HG03442 (cell line): ENCODE results near the gene OSCAR.

ENCODE experiments used
- ATAC-seq: cut with Tn5 transposase; IDR thresholded peaks from one replicate; pipeline ENCODE4 v1.9.1; 2021; ENCODE audit warnings: mild to moderate bottlenecking, moderate library complexity; ENCODE audit not compliant: unreplicated experiment

The OSCAR gene, protein sequence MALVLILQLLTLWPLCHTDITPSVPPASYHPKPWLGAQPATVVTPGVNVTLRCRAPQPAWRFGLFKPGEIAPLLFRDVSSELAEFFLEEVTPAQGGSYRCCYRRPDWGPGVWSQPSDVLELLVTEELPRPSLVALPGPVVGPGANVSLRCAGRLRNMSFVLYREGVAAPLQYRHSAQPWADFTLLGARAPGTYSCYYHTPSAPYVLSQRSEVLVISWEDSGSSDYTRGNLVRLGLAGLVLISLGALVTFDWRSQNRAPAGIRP

DNA sequence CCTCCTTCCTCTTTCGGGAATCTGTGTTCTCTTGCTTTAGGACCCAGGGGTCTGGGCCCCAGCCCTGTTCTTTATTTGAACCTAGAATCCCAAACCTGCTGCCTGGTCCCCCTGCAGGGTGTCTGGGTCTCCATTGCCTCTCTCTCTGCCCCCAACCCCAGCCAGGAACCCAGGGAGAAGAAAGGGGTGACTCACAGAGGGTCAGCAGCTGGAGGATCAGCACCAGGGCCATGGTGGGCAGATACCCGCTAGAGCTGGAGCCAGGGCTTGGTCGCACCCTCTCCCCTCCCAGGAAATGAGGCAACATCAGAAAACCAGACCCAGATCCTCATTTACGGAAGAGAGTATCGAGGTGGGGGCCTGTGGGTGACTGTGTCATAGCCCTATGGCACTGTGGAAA lies at the start of gene OSCAR:
TSS of gene OSCAR (minus strand) at position 243 of the 400 bp plus-strand sequence. CDS start at position 232, 11 bp downstream.
- ATAC-seq: no peak

DNA sequence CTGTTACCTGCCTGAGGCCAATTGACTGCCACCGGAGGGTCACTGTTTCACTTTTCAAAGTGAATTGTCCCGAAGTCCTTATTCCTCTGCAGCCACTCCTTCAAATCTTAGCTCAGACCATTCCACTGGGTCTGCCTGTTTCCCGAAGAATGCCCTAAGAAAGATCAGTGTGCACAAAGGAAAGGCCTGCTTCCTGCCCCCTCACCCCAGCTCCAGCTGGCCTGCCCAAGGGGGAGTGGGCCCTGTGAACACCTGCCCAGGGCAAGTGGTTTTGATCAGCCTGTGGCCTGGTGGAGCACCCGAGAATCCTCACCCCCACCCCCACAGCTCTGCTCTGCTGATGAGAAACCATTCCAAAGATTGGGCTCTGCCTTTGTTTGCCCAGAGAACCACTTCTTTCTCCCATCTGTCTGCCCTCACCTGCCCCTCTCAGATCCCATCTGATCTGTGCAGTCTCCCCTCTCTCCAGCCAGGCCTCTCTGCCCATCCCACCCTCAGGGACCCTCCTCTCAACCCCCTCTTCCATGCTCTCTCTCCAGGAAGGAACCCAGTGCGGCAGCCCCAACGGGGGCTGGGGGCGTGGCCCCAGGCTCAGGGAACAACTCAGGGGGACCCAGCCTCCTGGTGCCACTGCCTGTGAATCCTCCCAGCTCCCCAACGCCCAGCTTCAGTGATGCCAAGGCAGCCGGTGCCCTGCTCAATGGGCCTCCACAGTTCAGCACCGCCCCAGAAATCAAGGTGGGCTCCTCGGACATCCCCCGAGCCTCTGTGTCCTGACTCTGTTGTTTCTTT lies 48.6 kb upstream of the OSCAR start:
- ATAC-seq: no peak

DNA sequence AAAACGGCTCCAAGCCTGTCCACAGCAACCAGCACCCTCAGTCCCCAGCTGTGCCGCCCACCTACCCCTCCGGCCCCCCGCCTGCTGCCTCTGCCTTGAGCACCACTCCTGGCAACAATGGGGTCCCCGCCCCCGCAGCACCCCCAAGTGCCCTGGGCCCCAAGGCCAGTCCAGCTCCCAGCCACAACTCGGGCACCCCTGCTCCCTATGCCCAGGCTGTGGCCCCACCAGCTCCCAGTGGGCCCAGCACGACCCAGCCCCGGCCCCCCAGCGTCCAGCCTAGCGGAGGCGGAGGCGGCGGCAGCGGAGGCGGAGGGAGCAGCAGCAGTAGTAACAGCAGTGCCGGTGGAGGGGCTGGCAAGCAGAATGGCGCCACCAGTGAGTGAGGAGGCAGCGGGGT lies 47.6 kb upstream of the OSCAR start:
- no peak for ATAC-seq

DNA sequence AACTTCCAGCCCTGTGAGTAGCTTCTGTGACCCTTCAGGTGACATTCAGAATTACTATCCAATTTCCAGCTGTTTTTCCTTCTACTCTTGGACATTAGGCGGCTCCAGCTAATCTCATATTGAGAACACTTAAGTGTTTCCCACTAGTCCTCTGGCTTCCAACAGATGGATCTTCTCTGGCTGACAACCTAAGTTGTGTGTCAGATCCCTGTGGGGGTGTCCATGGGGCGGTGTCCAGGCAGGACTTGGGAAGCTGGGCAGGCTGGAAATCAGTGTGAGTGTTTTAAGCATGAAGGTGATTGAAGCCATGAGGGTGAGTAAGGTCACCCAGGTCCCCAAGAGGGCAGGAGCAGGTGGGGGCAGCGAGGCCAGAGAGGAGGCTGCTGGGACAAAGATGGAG lies 47.1 kb upstream of the OSCAR start:
- ATAC-seq: no peak

DNA sequence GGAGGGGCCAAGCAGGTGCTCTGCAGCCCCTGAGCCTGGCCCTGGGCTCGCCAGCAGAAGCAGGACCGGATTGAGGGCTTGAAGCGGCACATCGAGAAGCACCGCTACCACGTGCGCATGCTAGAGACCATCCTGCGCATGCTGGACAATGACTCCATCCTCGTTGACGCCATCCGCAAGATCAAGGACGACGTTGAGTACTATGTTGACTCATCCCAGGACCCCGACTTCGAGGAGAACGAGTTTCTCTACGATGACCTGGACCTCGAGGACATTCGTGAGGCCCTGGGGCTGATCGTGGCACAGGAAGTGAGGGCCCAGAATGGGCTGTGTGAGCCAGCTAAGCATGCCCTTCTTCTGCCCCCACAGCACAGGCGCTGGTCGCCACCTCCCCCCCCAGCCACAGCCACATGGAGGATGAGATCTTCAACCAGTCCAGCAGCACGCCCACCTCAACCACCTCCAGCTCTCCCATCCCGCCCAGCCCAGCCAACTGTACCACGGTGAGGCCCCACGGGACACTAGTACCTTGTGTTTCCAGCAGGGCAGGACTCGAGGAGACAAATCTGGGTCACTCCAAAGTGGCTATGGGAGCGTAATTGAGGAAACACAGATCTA lies 45.0 kb upstream of the OSCAR start:
- ATAC-seq: no peak

DNA sequence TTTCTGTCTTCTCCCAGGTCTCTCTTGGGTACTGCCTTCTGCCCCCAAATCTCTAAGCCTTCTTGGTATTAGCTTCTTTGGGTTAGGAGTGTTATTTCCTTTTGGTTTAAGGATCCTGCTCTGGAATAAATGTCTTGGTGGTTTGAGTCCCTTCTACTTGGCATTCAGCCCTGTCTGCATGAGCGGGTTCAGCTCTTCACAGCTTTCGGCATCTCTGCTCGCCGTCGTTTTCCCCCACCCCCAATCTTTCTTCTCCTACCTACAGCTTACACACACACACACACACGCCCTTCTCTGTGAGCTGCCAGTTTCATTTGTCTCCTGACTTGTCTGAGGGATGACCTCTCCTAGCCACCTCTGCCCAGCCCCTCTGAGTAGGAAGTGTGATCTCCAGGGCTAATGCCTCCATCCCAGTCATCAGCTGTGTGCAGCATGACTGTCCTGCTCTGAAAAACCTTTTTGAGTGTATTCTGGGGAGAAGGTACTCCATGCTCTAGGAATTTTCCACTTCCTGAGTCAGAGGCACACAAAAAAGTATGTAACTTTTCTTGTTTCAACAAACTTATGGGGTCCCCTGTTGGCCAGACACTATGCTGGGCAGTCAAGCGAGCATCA lies 41.7 kb upstream of the OSCAR start:
- no peak for ATAC-seq

DNA sequence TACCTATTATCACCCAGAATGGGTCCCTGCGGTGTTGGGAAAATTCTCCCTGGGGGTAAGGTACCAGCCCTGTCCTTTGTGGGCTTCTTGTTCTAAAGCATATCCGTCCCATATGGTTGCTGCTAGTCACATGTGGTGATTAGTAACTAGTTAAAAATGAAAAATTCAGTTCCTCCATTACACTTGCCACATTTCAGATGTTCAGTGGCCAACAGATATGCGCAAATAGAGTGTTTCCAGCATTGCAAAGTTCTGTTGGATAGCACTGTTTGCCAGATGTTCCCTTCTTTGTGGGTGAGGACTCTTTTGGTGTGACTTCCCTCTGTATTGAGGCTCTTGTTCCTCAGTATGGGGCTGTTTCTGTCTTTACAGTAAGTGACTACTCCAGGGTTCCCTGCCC lies 40.8 kb upstream of the OSCAR start:
- no peak for ATAC-seq

DNA sequence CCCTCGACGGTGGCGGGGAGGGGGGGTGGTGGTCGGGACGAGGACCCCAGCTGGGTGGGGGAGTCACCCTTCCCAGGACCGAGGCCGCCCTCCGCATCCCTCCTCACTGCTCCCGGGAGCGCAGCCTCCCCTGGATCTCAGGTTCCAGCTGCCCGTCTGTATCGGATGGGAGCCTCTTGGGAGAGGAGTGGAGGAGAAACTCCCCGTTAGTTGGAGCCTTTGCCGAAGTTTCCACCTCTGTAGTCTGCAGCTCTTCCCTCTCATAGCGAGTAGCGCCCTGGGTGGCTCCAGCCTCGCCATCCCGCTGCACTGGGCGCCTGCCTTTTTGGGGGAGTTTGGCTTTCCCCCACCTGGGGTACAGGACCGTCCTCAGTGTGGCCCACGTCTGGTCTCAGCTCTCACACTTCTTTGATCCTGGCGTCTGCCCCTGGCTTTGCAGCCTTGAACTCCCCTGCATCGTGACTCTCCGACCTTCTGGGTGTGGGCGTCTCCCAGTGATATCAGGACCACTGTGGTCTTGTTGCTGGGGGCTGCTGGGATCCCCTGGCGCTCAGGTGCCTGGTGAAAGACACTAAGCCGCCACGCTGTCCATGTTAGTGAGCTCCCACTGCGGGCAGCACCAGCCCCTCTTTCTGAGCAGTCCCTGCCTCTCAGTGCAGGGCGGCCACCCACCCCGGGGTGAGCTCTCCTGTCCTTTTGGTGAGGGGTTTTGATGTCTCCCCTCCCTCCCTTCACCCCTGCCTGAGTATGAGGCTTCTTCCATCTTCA lies 38.1 kb upstream of the OSCAR start:
- no peak for ATAC-seq

DNA sequence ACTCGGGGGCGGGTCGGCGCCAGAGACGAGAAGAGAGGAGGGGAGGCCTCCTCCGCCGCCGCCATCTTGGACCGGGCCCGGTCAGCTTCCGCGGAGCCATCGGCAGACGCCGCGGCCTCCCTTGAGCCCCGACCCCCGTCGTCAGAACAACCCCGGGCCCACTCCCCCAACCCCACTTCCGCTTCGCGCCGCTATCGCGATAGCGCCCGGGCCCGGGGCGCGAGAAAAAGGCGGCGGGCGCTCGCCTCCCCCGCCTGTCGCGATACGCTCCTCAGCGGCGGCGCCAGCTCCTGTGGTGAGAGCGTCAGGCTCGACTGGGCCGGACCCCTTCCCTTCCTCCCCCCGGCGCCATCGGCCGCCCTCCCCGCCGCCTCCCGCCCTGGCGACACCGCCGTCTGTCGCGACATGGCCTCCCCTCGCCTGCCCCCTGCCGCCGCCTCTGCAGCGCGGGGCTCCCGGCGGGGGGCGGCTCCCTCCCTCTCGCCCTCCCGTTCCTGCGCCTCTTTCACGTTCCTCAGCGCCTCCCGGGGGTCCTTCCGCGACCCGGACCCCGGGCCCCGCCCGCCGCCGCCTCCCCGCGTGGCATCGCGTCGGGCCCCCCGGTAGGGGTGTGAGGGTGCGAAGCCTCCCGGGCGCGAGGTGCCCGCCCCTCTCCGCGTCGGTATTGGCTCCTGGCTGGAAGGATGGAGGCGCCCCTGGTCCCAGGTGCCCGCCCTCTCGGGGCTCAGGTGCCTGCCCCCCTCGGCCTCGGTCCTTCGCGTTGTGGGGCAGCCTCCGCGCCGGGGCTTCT lies 37.3 kb upstream of the OSCAR start, which contains the start of gene CNOT3:
TSS of gene CNOT3 (plus strand) at position 64 of the 790 bp plus-strand sequence. CDS start 5,217 bp downstream, outside the sequence.
- no peak for ATAC-seq

DNA sequence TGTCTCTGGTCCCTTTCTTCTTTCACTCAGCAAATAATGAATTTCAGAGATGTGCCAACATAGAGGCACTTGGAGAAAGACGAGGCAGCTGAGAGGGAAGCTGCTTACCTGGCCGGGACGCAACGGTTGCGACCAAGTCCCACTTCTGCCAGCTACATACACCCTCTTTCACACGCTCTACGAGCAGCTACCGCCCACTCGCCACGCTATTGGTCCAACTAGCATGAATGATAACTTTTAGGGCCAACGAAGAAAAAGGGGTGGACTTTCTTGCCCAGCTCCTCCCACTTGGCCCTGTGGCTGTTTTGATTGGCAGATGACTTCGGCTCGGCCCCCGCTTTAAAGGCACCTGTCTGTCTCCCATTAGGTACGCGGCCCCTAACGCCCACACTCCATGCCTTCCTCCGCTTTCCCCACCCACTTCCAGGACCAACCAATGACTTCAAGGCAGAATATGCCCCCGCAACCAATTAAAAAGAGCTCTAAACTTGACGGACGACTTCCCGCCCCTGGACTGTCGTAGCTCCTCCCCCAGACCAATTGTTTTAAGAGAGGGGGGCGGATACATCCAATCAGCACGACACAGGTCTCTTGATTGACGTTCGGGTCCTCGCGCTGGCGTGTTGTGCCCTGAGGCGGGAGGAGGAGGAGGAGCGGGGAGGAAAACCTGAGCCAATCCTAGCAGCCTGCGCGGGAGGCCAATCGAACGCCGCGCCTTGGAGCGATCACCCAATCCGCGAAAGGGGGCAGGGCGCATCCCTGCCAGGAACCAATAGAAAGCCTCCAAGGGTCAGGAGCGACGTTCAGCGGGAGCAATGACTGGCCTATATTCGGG lies 36.5 kb upstream of the OSCAR start:
- peak; percentile 73 for ATAC-seq

DNA sequence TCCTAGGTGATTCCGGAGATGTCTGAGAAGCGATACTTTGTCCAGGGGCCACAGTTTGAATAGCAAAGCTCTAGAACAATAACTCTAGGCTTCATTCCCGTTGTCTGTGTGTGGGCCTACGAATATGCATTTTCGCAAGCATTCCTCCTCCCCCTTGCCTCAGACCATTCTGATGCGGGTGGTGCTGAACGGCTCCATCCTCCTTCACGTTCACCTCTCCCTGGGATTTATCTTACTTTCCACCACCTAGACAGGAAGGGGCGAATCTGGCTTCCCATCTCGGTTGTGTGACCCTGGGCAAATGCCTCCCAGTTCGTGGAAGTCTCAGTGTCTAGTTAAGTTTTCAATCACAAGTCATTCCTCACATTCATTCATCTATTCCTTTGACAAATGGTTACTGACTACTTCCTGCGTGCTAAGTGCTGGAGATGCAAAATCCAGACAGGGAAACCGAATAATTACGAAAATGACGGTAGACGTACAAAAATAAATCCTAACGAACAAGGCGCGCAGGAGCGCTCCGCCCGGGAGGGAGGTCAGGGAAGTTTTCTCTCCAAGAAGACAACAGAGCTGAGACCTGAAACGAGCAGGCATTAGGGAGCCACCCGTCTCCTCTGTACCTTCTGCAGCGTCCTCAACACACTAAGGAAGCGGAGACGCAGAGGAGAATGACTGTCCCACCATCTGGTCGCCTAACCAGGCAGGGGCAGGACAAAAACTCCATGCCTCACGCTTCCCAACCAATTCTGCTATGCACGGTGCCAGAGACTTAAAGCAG lies 35.7 kb upstream of the OSCAR start:
- no peak for ATAC-seq

DNA sequence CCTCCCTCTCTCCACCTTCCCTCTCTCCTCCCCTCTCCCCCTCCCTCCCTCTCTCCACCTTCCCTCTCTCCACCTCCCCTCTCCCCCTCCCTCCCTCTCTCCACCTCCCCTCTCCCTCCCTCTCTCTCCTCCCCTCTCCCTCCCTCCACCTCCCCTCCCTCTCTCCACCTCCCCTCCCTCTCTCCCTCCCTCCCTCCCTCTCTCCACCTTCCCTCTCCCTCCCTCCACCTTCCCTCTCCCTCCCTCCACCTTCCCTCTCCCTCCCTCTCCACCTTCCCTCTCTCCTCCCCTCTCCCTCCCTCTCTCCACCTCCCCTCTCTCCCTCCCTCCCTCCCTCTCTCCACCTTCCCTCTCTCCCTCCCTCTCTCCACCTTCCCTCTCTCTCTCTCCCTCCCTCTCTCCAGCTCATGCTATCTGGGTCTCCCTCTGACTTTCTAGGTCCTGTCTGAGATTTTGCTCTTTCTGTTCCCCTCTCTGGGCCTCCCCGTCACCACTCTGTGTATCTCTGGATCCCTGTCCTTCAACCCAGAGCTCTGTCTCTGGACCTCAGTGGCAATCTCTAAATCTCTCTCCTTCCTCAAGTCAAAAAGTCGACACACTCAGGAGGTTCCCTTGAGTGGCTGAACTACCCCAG lies 33.5 kb upstream of the OSCAR start:
- no peak for ATAC-seq

DNA sequence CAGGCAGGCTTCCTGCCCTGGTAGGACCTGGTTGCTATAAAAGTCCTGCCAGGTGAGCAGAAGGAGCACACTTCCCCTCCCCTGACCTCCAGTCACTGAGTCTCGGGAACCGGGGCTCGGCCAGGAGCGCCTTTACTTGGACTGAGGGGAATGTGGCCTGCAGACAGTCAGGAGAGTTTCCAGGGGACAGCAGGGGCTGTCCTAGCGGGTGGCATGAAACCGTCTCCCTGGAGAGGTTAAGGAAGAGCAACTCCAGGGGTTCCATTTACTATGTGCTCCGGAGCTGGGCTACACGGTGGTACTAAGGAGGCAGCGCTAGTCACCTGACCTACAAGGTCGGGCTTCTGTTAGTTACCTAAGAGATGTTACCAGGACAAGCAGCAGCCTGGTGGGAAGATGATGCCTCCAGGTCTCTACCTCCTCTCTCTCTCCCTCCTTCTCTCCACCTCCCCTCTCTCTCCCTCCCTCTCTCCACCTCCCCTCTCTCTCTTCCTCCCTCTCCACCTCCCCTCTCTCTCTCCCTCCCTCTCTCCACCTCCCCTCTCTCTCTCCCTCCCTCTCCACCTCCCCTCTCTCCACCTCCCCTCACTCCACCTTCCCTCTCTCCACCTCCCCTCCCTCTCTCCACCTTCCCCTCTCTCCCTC lies 32.8 kb upstream of the OSCAR start:
- ATAC-seq: no peak

DNA sequence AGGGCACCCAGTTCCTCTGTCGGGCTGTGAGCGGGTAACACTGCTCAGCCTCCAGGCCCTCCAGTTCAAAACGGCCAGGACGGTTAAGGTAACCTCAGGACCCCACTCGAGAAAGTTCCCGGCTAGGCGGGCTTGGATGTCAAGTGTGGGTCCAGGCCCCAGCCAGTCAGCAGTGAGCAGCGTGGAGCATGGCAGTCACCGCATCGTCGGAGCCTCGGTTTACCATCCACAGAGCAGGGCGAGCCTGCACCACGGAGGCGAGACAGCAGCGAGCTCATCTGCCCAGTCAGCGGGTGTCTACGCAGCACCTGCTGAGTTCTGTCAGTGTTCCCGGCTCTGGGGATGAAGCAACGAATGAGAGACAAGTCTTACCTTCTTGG lies 29.0 kb upstream of the OSCAR start:
- ATAC-seq: no peak

DNA sequence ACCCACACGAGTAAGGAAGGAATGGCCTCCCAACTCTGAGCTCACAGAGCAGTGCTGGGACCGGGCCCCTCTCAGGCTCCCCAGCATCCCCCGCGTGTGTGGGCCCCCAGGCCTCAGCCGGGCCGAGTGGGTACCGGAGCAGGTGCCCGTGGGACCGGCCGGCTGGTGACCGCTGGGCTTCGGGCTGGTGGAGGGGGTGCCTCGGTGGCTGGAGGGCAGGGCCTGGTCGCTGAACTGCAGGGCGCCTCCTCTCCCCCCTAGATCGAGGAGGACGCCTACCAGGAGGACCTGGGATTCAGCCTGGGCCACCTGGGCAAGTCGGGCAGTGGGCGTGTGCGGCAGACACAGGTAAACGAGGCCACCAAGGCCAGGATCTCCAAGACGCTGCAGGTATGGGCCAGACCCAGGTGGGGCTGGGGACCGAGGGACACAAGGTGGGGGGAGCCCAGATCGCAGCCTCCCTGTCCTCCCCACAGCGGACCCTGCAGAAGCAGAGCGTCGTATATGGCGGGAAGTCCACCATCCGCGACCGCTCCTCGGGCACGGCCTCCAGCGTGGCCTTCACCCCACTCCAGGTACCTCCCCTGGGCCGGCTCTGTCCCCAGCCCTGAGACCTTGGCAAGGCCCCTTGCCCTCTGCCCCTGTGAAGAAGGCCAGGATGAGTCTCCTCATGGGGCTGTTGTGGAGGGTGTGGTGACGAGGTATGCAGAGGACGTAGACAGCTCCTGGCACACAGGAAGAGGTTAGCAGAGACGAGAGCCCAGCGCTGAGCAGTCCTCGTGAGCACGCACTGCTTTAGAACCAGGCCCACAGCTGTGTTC lies 28.4 kb upstream of the OSCAR start:
- ATAC-seq: no peak

DNA sequence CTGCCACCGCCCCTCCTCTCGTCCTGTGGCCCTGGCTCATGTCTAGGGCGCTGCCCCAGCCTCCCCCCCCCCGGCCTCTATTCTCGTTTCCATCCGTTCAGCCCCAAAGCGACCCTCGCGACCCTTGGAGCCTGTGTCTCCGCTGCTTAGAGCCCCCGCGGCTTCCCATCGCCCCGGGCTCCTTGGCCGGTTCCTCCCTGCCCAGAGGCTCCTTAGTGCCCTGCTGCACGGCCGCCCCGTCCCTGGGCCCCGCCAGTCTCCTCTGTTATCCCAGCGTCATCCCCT lies 27.8 kb upstream of the OSCAR start:
- ATAC-seq: no peak
